ENCODE measurements around the gene NBAS. TPM values are rescaled to one million over a fixed set of nuclear protein-coding genes. Genes with fewer than 3 reads are reported as not detected.

NBAS gene
- polyA plus RNA-seq, 4 donors: 26.0 to 67.2 (median 33.6) TPM

- FAIRE-seq: no peak
- H3K4me1 ChIP-seq (ENCODE audit: control insufficient read depth in 3 of 3, insufficient read depth in 2 of 3, low read depth in 1 of 3, low read length in 2 of 3): no peaks in the 10 kb centered on the region
- no peaks in the 10 kb centered on the region for H3K9me3 ChIP-seq (ENCODE audit: control insufficient read depth in 2 of 2, insufficient read depth in 1 of 2, low read depth in 1 of 2, low read length in 1 of 2)
- 97 to 99% (median 97%) methylated on average over 6 of the region's 6 CpGs for WGBS, 3 donors
- no peak overlapping the region for H3K27ac ChIP-seq (ENCODE audit: low read depth in 1 of 3, low read length in 2 of 3)
- no peak for DNase-seq
- no peaks in the 10 kb centered on the region for H3K27me3 ChIP-seq (ENCODE audit: control insufficient read depth in 3 of 3, insufficient read depth in 3 of 3, low read length in 3 of 3)
- peaks cover 4 to 9% (median 5%) of the 10 kb centered on the region in 3 donors for H3K36me3 ChIP-seq (ENCODE audit: control insufficient read depth in 3 of 3, insufficient read depth in 2 of 3, low read depth in 1 of 3, low read length in 3 of 3)
- H3K4me3 ChIP-seq (ENCODE audit: low read depth in 1 of 3, low read length in 3 of 3): no peak overlapping the region
These were observed 34.3 kb upstream of the NBAS start for GRCh38 chr2:15595342-15595905.

GRCh38 chr2:15594291-15595256, 33.4 kb upstream of the NBAS start:
- Histone ChIP-seq H3K4me1 (ENCODE audit: control insufficient read depth in 3 of 3, insufficient read depth in 2 of 3, low read depth in 1 of 3, low read length in 2 of 3) (no peaks in the 10 kb centered on the region), H3K27ac (ENCODE audit: low read depth in 1 of 3, low read length in 2 of 3) (no peak overlapping the region), H3K9me3 (ENCODE audit: control insufficient read depth in 2 of 2, insufficient read depth in 1 of 2, low read depth in 1 of 2, low read length in 1 of 2) (no peaks in the 10 kb centered on the region), H3K4me3 (ENCODE audit: low read depth in 1 of 3, low read length in 3 of 3) (no peak overlapping the region), H3K27me3 (ENCODE audit: control insufficient read depth in 3 of 3, insufficient read depth in 3 of 3, low read length in 3 of 3) (no peaks in the 10 kb centered on the region), H3K36me3 (ENCODE audit: control insufficient read depth in 3 of 3, insufficient read depth in 2 of 3, low read depth in 1 of 3, low read length in 3 of 3) (peaks cover 4 to 8% (median 4%) of the 10 kb centered on the region in 3 donors)
- WGBS, 3 donors: 66 to 72% (median 71%) methylated on average over 5 of the region's 5 CpGs
- DNase-seq: no peak
- no peak for FAIRE-seq

- FAIRE-seq (no peak), DNase-seq (no peak)
- no peak overlapping the region for H3K27ac ChIP-seq (ENCODE audit: low read depth in 1 of 3, low read length in 2 of 3)
- no peaks in the 10 kb centered on the region for H3K4me1 ChIP-seq (ENCODE audit: control insufficient read depth in 3 of 3, insufficient read depth in 2 of 3, low read depth in 1 of 3, low read length in 2 of 3)
- no peaks in the 10 kb centered on the region for H3K27me3 ChIP-seq (ENCODE audit: control insufficient read depth in 3 of 3, insufficient read depth in 3 of 3, low read length in 3 of 3)
- no peak overlapping the region for H3K4me3 ChIP-seq (ENCODE audit: low read depth in 1 of 3, low read length in 3 of 3)
- 81 to 83% (median 83%) methylated on average over 3 of the region's 3 CpGs for WGBS, 3 donors
- no peaks in the 10 kb centered on the region for H3K9me3 ChIP-seq (ENCODE audit: control insufficient read depth in 2 of 2, insufficient read depth in 1 of 2, low read depth in 1 of 2, low read length in 1 of 2)
- H3K36me3 ChIP-seq (ENCODE audit: control insufficient read depth in 3 of 3, insufficient read depth in 2 of 3, low read depth in 1 of 3, low read length in 3 of 3): peaks cover 4% of the 10 kb centered on the region in 3 donors
These were observed 32.2 kb upstream of the NBAS start for GRCh38 chr2:15593327-15593705.

GRCh38 chr2:15591692-15592463, 30.7 kb upstream of the NBAS start, which contains the start of gene DDX1:
Gene DDX1 (plus strand): TSS chr2:15591868. CDS start chr2:15591934, 66 bp downstream.
- FAIRE-seq (no peak), DNase-seq (peak; percentile 89 to 94)
- Histone ChIP-seq H3K36me3 (ENCODE audit: control insufficient read depth in 3 of 3, insufficient read depth in 2 of 3, low read depth in 1 of 3, low read length in 3 of 3) (peaks cover 2 to 4% (median 4%) of the 10 kb centered on the region in 3 donors), H3K27ac (ENCODE audit: low read depth in 1 of 3, low read length in 2 of 3) (peak within 1 kb of the TSS; percentile 91 to 98 (median 93)), H3K4me3 (ENCODE audit: low read depth in 1 of 3, low read length in 3 of 3) (peak within 1 kb of the TSS; percentile 83 to 99 (median 90)), H3K9me3 (ENCODE audit: control insufficient read depth in 2 of 2, insufficient read depth in 1 of 2, low read depth in 1 of 2, low read length in 1 of 2) (no peaks in the 10 kb centered on the region), H3K27me3 (ENCODE audit: control insufficient read depth in 3 of 3, insufficient read depth in 3 of 3, low read length in 3 of 3) (no peaks in the 10 kb centered on the region), H3K4me1 (ENCODE audit: control insufficient read depth in 3 of 3, insufficient read depth in 2 of 3, low read depth in 1 of 3, low read length in 2 of 3) (no peaks in the 10 kb centered on the region)
- 0% methylated on average over 51 to 68 of the region's 68 CpGs for WGBS, 3 donors

- Histone ChIP-seq H3K4me1 (ENCODE audit: control insufficient read depth in 3 of 3, insufficient read depth in 2 of 3, low read depth in 1 of 3, low read length in 2 of 3) (no peaks in the 10 kb centered on the region), H3K36me3 (ENCODE audit: control insufficient read depth in 3 of 3, insufficient read depth in 2 of 3, low read depth in 1 of 3, low read length in 3 of 3) (peaks cover 2 to 4% (median 4%) of the 10 kb centered on the region in 3 donors), H3K27me3 (ENCODE audit: control insufficient read depth in 3 of 3, insufficient read depth in 3 of 3, low read length in 3 of 3) (no peaks in the 10 kb centered on the region), H3K4me3 (ENCODE audit: low read depth in 1 of 3, low read length in 3 of 3) (peak overlapping the region in 2 of 3 donors; percentile 83 to 99), H3K9me3 (ENCODE audit: control insufficient read depth in 2 of 2, insufficient read depth in 1 of 2, low read depth in 1 of 2, low read length in 1 of 2) (no peaks in the 10 kb centered on the region), H3K27ac (ENCODE audit: low read depth in 1 of 3, low read length in 2 of 3) (peak overlapping the region; percentile 9 to 98 (median 79))
- no peak for FAIRE-seq
- no peak for DNase-seq
- 19 to 21% (median 19%) methylated on average over 7 of the region's 7 CpGs for WGBS, 3 donors
These were observed 30.2 kb upstream of the NBAS start for GRCh38 chr2:15591373-15591691.

- FAIRE-seq (no peak), DNase-seq (peak; percentile 57 to 64)
- no peak overlapping the region for H3K27ac ChIP-seq (ENCODE audit: low read depth in 1 of 3, low read length in 2 of 3)
- H3K27me3 ChIP-seq (ENCODE audit: control insufficient read depth in 3 of 3, insufficient read depth in 3 of 3, low read length in 3 of 3): no peaks in the 10 kb centered on the region
- 44 to 47% (median 46%) methylated on average over 4 of the region's 4 CpGs for WGBS, 3 donors
- H3K4me3 ChIP-seq (ENCODE audit: low read depth in 1 of 3, low read length in 3 of 3): no peak overlapping the region
- no peaks in the 10 kb centered on the region for H3K9me3 ChIP-seq (ENCODE audit: control insufficient read depth in 2 of 2, insufficient read depth in 1 of 2, low read depth in 1 of 2, low read length in 1 of 2)
- no peaks in the 10 kb centered on the region for H3K4me1 ChIP-seq (ENCODE audit: control insufficient read depth in 3 of 3, insufficient read depth in 2 of 3, low read depth in 1 of 3, low read length in 2 of 3)
- H3K36me3 ChIP-seq (ENCODE audit: control insufficient read depth in 3 of 3, insufficient read depth in 2 of 3, low read depth in 1 of 3, low read length in 3 of 3): no peaks in the 10 kb centered on the region
These were observed 27.3 kb upstream of the NBAS start for GRCh38 chr2:15588329-15588919.

- H3K4me1 ChIP-seq (ENCODE audit: control insufficient read depth in 3 of 3, insufficient read depth in 2 of 3, low read depth in 1 of 3, low read length in 2 of 3): no peaks in the 10 kb centered on the region
- H3K36me3 ChIP-seq (ENCODE audit: control insufficient read depth in 3 of 3, insufficient read depth in 2 of 3, low read depth in 1 of 3, low read length in 3 of 3): no peaks in the 10 kb centered on the region
- H3K4me3 ChIP-seq (ENCODE audit: low read depth in 1 of 3, low read length in 3 of 3): no peak overlapping the region
- no peaks in the 10 kb centered on the region for H3K9me3 ChIP-seq (ENCODE audit: control insufficient read depth in 2 of 2, insufficient read depth in 1 of 2, low read depth in 1 of 2, low read length in 1 of 2)
- WGBS, 3 donors: 69 to 75% (median 70%) methylated on average over 2 of the region's 2 CpGs
- peak in 1 of 2 donors; percentile 13 for DNase-seq
- FAIRE-seq: no peak
- H3K27me3 ChIP-seq (ENCODE audit: control insufficient read depth in 3 of 3, insufficient read depth in 3 of 3, low read length in 3 of 3): peaks cover 0 to 3% (median 0%) of the 10 kb centered on the region in 3 donors
- H3K27ac ChIP-seq (ENCODE audit: low read depth in 1 of 3, low read length in 2 of 3): no peak overlapping the region
These were observed 23.8 kb upstream of the NBAS start for GRCh38 chr2:15584767-15585469.
